Type B pancreatic cell (in vitro differentiated cells): Measurements from ENCODE around the gene NUDT14. TPM values are rescaled to one million over a fixed set of nuclear protein-coding genes. Genes with fewer than 3 reads are reported as not detected.

ENCODE experiments used
- DNase-seq: peaks from one replicate; pipeline ENCODE4 v3.0.0; 2021; ENCODE audit warnings: mixed read lengths; ENCODE audit not compliant: unreplicated experiment; ENCODE audit errors: extremely low spot score
- H3K27ac Mint-ChIP-seq: 2 replicates; pipeline ENCODE4 v1.8.0; 2021; ENCODE audit warnings: mild to moderate bottlenecking, mixed read lengths
- H3K27me3 Mint-ChIP-seq: 2 replicates; pipeline ENCODE4 v1.8.0; 2021; ENCODE audit warnings: mixed read lengths
- H3K36me3 Mint-ChIP-seq: 2 replicates; pipeline ENCODE4 v1.8.0; 2021; ENCODE audit warnings: mixed read lengths
- H3K4me1 Mint-ChIP-seq: one replicate; pipeline ENCODE4 v1.8.0; 2021; ENCODE audit warnings: mixed read lengths; ENCODE audit not compliant: unreplicated experiment
- H3K4me3 Mint-ChIP-seq: 2 replicates; pipeline ENCODE4 v1.8.0; 2021; ENCODE audit warnings: mild to moderate bottlenecking, mixed read lengths
- H3K9me3 Mint-ChIP-seq: 2 replicates; pipeline ENCODE4 v1.8.0; 2021; ENCODE audit warnings: mixed read lengths
- total RNA-seq: library from RNA; stranded (reverse); gene quantifications from 2 replicates; pipeline ENCODE4 v1.2.1, GENCODE V29; 2021; ENCODE audit warnings: low replicate concordance
- TF ChIP-seq, protein P1 (sequence below): fragments of 200-600 bp; sonication (generic); conservative IDR thresholded peaks from 2 replicates; pipeline ENCODE4 v1.5.0; 2021; ENCODE audit warnings: antibody characterized with exemption, mild to moderate bottlenecking

The NUDT14 gene
- total RNA-seq, 1 donor from 2014 or later, result 33.3 TPM

DNA sequence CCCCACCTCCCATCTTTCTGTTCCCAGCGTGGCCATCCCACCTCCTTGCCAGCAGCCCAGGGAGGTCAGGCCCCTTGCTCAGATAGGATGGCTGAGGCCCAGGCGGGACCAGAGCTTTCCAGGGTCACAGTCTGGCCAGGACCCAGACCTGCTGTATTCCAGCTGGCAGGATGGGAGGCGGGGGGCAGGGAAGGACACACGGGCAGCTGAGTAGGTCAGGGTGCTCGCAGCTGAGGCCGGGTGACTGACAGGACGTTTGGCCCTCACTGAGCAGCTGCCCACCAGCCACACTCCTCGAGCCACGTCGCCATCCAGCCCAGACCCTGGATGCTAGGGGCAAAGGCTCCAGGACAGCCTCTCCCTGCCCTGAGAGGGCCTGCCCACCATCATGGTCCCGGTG, 4.0 kb downstream of the NUDT14 start:
- no peaks in the 10 kb centered on the region for H3K36me3 Mint-ChIP-seq
- no peak overlapping the region for H3K4me3 Mint-ChIP-seq
- no peaks in the 10 kb centered on the region for H3K4me1 Mint-ChIP-seq
- no peak for DNase-seq
- H3K9me3 Mint-ChIP-seq, result no peaks in the 10 kb centered on the region
- H3K27ac Mint-ChIP-seq, result no peak overlapping the region
- no peaks in the 10 kb centered on the region for H3K27me3 Mint-ChIP-seq
- TF ChIP-seq, protein P1, sequence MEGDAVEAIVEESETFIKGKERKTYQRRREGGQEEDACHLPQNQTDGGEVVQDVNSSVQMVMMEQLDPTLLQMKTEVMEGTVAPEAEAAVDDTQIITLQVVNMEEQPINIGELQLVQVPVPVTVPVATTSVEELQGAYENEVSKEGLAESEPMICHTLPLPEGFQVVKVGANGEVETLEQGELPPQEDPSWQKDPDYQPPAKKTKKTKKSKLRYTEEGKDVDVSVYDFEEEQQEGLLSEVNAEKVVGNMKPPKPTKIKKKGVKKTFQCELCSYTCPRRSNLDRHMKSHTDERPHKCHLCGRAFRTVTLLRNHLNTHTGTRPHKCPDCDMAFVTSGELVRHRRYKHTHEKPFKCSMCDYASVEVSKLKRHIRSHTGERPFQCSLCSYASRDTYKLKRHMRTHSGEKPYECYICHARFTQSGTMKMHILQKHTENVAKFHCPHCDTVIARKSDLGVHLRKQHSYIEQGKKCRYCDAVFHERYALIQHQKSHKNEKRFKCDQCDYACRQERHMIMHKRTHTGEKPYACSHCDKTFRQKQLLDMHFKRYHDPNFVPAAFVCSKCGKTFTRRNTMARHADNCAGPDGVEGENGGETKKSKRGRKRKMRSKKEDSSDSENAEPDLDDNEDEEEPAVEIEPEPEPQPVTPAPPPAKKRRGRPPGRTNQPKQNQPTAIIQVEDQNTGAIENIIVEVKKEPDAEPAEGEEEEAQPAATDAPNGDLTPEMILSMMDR, result no peak

DNA sequence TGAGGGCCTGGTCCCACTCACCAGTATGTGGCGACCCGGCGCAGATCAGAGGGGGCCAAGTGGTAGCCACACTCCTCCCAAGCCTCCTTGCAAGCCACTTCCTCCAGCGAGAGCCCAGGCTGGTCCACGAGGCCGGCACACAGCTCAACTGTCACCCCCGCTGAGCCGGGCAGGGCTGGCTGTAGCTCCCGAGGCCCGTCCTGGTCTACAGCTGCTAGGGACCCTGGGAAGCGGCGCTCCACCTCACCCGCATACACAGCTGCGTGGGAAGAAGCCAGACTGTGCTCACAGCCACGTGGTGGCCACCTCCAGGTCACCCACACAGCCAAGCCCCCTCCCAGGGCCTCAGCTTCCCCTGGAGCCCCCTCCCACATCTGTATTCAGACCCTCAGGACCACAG, 4.6 kb downstream of the NUDT14 start:
- no peak overlapping the region for H3K27ac Mint-ChIP-seq
- H3K4me3 Mint-ChIP-seq, result no peak overlapping the region
- no peak for DNase-seq
- H3K4me1 Mint-ChIP-seq, result no peaks in the 10 kb centered on the region
- no peaks in the 10 kb centered on the region for H3K9me3 Mint-ChIP-seq
- no peaks in the 10 kb centered on the region for H3K27me3 Mint-ChIP-seq
- H3K36me3 Mint-ChIP-seq, result no peaks in the 10 kb centered on the region
- TF ChIP-seq, protein P1, result no peak

DNA sequence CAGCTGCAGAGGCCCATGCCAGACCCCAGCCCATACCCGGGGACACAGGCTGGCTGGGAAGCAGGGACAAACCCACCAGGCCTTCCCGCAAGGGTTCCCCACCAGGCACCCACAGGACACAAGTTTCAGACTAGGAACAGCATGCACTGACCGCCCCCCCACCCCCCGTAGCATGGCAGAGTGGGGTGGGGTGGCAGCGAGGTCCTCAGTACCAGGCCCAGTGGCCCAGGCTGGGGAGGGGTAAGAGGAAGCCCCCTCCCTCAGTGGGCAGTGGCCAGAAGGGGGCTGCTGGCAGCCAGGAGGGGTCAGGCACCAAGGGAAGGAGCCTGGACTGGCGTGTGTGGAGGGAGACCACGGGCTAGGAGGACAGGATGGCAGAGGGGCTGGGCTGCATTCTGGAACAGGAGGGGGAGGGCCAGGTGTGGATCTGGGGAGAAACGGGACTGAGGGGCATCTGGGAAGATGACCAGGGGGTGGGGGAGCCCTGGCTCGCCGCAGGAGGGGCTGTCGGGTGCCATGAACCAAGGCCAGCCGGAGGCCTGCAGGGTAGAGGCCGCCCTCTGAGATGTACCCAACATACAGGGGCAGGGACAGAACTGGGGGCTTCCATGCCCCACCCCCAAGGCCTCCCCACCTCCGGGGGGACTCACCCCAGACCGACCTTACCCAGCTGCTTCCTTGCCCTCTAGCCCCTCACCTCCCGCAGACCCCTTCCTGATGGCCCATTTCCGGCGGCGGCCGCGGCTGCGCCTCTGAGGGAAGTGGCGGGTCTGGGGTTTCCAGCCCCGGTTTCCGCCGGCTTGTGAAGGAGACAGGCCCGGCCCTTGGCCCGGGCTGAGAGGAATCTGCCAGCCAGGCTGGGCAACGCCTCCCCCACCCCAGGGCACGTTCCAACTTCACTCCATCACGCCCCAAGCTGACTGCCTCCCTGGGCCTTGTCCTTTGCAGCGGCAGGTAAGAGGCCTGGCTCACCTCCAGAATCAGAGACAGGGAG, 6.9 kb downstream of the NUDT14 start:
- no peak for DNase-seq
- Mint-ChIP-seq H3K27ac (no peak overlapping the region), H3K27me3 (peaks cover 8% of the 10 kb centered on the region), H3K9me3 (no peaks in the 10 kb centered on the region), H3K36me3 (no peaks in the 10 kb centered on the region), H3K4me1 (no peaks in the 10 kb centered on the region), H3K4me3 (no peak overlapping the region)
- TF ChIP-seq, protein P1, result no peak

DNA sequence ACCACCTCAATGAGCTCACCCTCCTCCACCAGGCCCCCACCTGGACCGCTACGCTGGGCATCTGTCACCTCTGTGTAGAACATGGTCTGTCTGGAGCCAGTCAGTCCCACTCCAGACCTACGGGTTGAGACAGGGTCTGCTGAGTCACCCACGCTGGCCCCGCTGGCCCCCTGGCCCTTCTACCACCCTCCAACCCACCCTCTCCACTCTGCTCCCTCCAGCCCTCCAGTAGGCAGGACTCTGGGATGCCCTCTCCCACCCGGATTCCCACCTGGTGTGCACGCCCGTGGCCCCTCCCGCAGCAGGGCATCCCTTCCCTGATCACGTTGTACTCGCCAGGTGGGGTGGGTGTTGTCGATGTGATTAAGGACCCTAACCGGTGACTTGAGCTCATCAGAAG, 8.0 kb downstream of the NUDT14 start:
- Mint-ChIP-seq H3K27me3 (peaks cover 10% of the 10 kb centered on the region), H3K36me3 (no peaks in the 10 kb centered on the region), H3K4me3 (no peak overlapping the region), H3K4me1 (no peaks in the 10 kb centered on the region), H3K27ac (no peak overlapping the region), H3K9me3 (no peaks in the 10 kb centered on the region)
- no peak for DNase-seq
- TF ChIP-seq, protein P1, result no peak

DNA sequence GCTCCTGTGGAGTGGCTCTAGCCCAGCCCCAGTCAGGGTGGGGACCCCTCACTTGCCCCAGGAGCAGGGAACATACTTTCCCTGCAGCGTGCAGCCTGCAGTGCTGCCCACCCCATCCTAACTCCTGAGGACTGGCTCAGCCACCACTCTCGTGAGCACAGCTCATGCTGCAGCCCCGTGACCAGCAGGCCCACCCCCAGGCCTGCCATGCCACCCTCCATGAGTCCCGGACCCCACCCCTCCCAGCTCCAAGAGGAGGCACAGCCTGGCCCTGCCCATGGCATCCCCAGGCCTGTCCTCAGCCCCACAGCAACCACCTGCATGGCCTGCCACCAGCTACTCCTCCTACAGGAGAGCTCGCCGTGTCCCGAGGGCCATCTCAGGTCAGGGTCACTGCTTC, 8.6 kb downstream of the NUDT14 start:
- Mint-ChIP-seq H3K4me1 (no peaks in the 10 kb centered on the region), H3K27me3 (peaks cover 10% of the 10 kb centered on the region), H3K27ac (no peak overlapping the region), H3K9me3 (no peaks in the 10 kb centered on the region), H3K4me3 (no peak overlapping the region), H3K36me3 (no peaks in the 10 kb centered on the region)
- TF ChIP-seq, protein P1, result no peak
- no peak for DNase-seq
